ENCODE data around the gene ZDHHC5.

- TF ChIP-seq, protein P1, sequence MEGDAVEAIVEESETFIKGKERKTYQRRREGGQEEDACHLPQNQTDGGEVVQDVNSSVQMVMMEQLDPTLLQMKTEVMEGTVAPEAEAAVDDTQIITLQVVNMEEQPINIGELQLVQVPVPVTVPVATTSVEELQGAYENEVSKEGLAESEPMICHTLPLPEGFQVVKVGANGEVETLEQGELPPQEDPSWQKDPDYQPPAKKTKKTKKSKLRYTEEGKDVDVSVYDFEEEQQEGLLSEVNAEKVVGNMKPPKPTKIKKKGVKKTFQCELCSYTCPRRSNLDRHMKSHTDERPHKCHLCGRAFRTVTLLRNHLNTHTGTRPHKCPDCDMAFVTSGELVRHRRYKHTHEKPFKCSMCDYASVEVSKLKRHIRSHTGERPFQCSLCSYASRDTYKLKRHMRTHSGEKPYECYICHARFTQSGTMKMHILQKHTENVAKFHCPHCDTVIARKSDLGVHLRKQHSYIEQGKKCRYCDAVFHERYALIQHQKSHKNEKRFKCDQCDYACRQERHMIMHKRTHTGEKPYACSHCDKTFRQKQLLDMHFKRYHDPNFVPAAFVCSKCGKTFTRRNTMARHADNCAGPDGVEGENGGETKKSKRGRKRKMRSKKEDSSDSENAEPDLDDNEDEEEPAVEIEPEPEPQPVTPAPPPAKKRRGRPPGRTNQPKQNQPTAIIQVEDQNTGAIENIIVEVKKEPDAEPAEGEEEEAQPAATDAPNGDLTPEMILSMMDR (IDR thresholded peaks at IDR 0.05), result no peak
- no peak for TF ChIP-seq POLR2A (IDR thresholded peaks at IDR 0.05)
Measured at GRCh38 chr11:57634311-57634710, 33.6 kb upstream of the ZDHHC5 start.
